HEK293 (cell line): Measurements from ENCODE around the gene ASF1A.
A peak's percentile ranks its signal among the peaks of the same experiment; 100 is the strongest.

ENCODE experiments used
- GLI2 ChIP-seq: fragments of 450-650 bp; formaldehyde crosslinking; IDR thresholded peaks from 2 replicates; pipeline ENCODE4; 2017; ENCODE audit warnings: missing biosample characterization, missing genetic modification characterization, low read depth, borderline replicate concordance
- GLIS1 ChIP-seq: fragments of 450-650 bp; formaldehyde crosslinking; IDR thresholded peaks from 2 replicates; pipeline ENCODE4 v1.5.1; 2016; ENCODE audit warnings: missing biosample characterization, missing genetic modification characterization
- HIC1 ChIP-seq: fragments of 450-650 bp; formaldehyde crosslinking; IDR thresholded peaks from 2 replicates; pipeline ENCODE4 v1.5.1; 2016; ENCODE audit warnings: missing biosample characterization, missing genetic modification characterization
- KLF1 ChIP-seq: fragments of 450-650 bp; formaldehyde crosslinking; IDR thresholded peaks from 2 replicates; pipeline ENCODE4 v1.5.1; 2016; ENCODE audit warnings: missing biosample characterization, missing genetic modification characterization
- ZBTB6 ChIP-seq: fragments of 450-650 bp; formaldehyde crosslinking; IDR thresholded peaks from 2 replicates; pipeline ENCODE4 v1.5.1; 2017; ENCODE audit warnings: missing biosample characterization, missing genetic modification characterization
- ZBTB8A ChIP-seq: fragments of 450-650 bp; formaldehyde crosslinking; IDR thresholded peaks from 2 replicates; pipeline ENCODE4 v1.5.1; 2016; ENCODE audit warnings: missing biosample characterization, missing genetic modification characterization
- ZEB2 ChIP-seq: fragments of 450-650 bp; formaldehyde crosslinking; IDR thresholded peaks from 2 replicates; pipeline ENCODE4 v1.5.1; 2016; ENCODE audit warnings: missing biosample characterization, missing genetic modification characterization
- ZFP41 ChIP-seq: fragments of 450-650 bp; formaldehyde crosslinking; IDR thresholded peaks from 2 replicates; pipeline ENCODE4 v1.5.1; 2016; ENCODE audit warnings: missing biosample characterization, missing genetic modification characterization, borderline replicate concordance
- ZNF114 ChIP-seq: fragments of 450-650 bp; formaldehyde crosslinking; IDR thresholded peaks from 2 replicates; pipeline ENCODE4 v1.5.0; 2017; ENCODE audit warnings: missing biosample characterization, missing genetic modification characterization
- ZNF121 ChIP-seq: fragments of 450-650 bp; formaldehyde crosslinking; IDR thresholded peaks from 2 replicates; pipeline ENCODE4 v1.5.1; 2016; ENCODE audit warnings: missing biosample characterization, missing genetic modification characterization
- ZNF146 ChIP-seq: fragments of 450-650 bp; formaldehyde crosslinking; IDR thresholded peaks from 2 replicates; pipeline ENCODE4 v1.5.1; 2016; ENCODE audit warnings: missing biosample characterization, missing genetic modification characterization
- ZNF174 ChIP-seq: fragments of 450-650 bp; formaldehyde crosslinking; IDR thresholded peaks from 2 replicates; pipeline ENCODE4 v1.5.0; 2017; ENCODE audit warnings: missing biosample characterization, mild to moderate bottlenecking, missing genetic modification characterization
- ZNF175 ChIP-seq: fragments of 450-650 bp; formaldehyde crosslinking; IDR thresholded peaks from 2 replicates; pipeline ENCODE4 v1.5.1; 2016; ENCODE audit warnings: missing biosample characterization, missing genetic modification characterization
- ZNF335 ChIP-seq: fragments of 450-650 bp; formaldehyde crosslinking; conservative IDR thresholded peaks from 2 replicates; pipeline ENCODE4 v1.5.1; 2016; ENCODE audit warnings: missing biosample characterization, missing genetic modification characterization
- ZNF350 ChIP-seq: fragments of 450-650 bp; formaldehyde crosslinking; IDR thresholded peaks from 2 replicates; pipeline ENCODE4 v1.5.0; 2017; ENCODE audit warnings: missing biosample characterization, mild to moderate bottlenecking, missing genetic modification characterization
- ZNF366 ChIP-seq: fragments of 450-650 bp; formaldehyde crosslinking; conservative IDR thresholded peaks from 2 replicates; pipeline ENCODE4 v1.5.1; 2016; ENCODE audit warnings: missing biosample characterization, missing genetic modification characterization
- ZNF398 ChIP-seq: fragments of 450-650 bp; formaldehyde crosslinking; IDR thresholded peaks from 2 replicates; pipeline ENCODE4 v1.5.1; 2017; ENCODE audit warnings: missing biosample characterization, missing genetic modification characterization
- ZNF544 ChIP-seq: fragments of 450-650 bp; formaldehyde crosslinking; IDR thresholded peaks from 2 replicates; pipeline ENCODE4 v1.5.0; 2017; ENCODE audit warnings: missing biosample characterization, missing genetic modification characterization
- ZNF560 ChIP-seq: fragments of 450-650 bp; formaldehyde crosslinking; IDR thresholded peaks from 2 replicates; pipeline ENCODE4 v1.5.1; 2017; ENCODE audit warnings: missing biosample characterization, missing genetic modification characterization, borderline replicate concordance
- ZNF561 ChIP-seq: fragments of 450-650 bp; IDR thresholded peaks from 2 replicates; pipeline ENCODE4 v1.5.1; 2018; ENCODE audit warnings: missing biosample characterization, missing genetic modification characterization, borderline replicate concordance
- ZNF571 ChIP-seq: fragments of 450-650 bp; formaldehyde crosslinking; IDR thresholded peaks from 2 replicates; pipeline ENCODE4 v1.5.0; 2017; ENCODE audit warnings: missing biosample characterization, missing genetic modification characterization
- ZNF621 ChIP-seq: fragments of 450-650 bp; formaldehyde crosslinking; IDR thresholded peaks from 2 replicates; pipeline ENCODE4 v1.5.1; 2017; ENCODE audit warnings: missing biosample characterization, missing genetic modification characterization
- ZNF623 ChIP-seq: fragments of 450-650 bp; formaldehyde crosslinking; IDR thresholded peaks from 2 replicates; pipeline ENCODE4 v1.5.1; 2016; ENCODE audit warnings: missing biosample characterization, missing genetic modification characterization
- ZNF660 ChIP-seq: fragments of 450-650 bp; IDR thresholded peaks from 2 replicates; pipeline ENCODE4 v1.5.1; 2018; ENCODE audit warnings: missing biosample characterization, mild to moderate bottlenecking, missing genetic modification characterization
- ZNF670 ChIP-seq: fragments of 450-650 bp; formaldehyde crosslinking; IDR thresholded peaks from 2 replicates; pipeline ENCODE4 v1.5.1; 2016; ENCODE audit warnings: missing biosample characterization, missing genetic modification characterization, low read depth
- ZNF792 ChIP-seq: fragments of 450-650 bp; formaldehyde crosslinking; IDR thresholded peaks from 2 replicates; pipeline ENCODE4 v1.5.1; 2016; ENCODE audit warnings: missing biosample characterization, missing genetic modification characterization
- ZNF830 ChIP-seq: fragments of 450-650 bp; IDR thresholded peaks from 2 replicates; pipeline ENCODE4 v1.5.0; 2018; ENCODE audit warnings: missing biosample characterization, missing genetic modification characterization, low read depth, mild to moderate bottlenecking, moderate library complexity
- TF ChIP-seq, protein P1 (sequence below): fragments of 450-650 bp; formaldehyde crosslinking; IDR thresholded peaks from 2 replicates; pipeline ENCODE4 v1.5.1; 2016; ENCODE audit warnings: missing biosample characterization, missing genetic modification characterization
- TF ChIP-seq, protein P2 (sequence below): fragments of 450-650 bp; formaldehyde crosslinking; IDR thresholded peaks from 2 replicates; pipeline ENCODE4 v1.5.1; 2016; ENCODE audit warnings: missing biosample characterization, missing genetic modification characterization
- TF ChIP-seq, protein P3 (sequence below): fragments of 450-650 bp; formaldehyde crosslinking; IDR thresholded peaks from 2 replicates; pipeline ENCODE4 v1.5.1; 2016; ENCODE audit warnings: missing biosample characterization, missing genetic modification characterization

ASF1A gene

GRCh38 chr6:118893807-118894424, at the start of gene ASF1A (continued):
- TF ChIP-seq ZBTB8A (tag by site-specific recombination) (no peak), ZBTB6 (peak; percentile 56; the same call in 1 of the 2 replicates), ZNF350 (no peak), ZNF670 (tag by site-specific recombination) (no peak), ZEB2 (no peak; the same call in 1 of the 2 replicates), ZNF146 (tag by site-specific recombination) (no peak), ZNF366 (0 out of 2 replicates have a peak, but pooled peaks have one; percentile 42), ZNF121 (tag by site-specific recombination) (no peak), ZNF830 (tag by site-specific recombination) (no peak), ZNF792 (no peak), GLIS1 (tag by site-specific recombination) (no peak; the same call in 1 of the 2 replicates), ZNF544 (no peak), ZNF398 (no peak), KLF1 (tag by site-specific recombination) (peak; percentile 42; the same call in 1 of the 2 replicates), ZNF571 (tag by site-specific recombination) (no peak), ZNF175 (tag by site-specific recombination) (no peak), ZNF114 (no peak), ZNF621 (tag by site-specific recombination) (no peak), ZNF174 (tag by site-specific recombination) (no peak), ZNF335 (tag by site-specific recombination) (0 out of 2 replicates have a peak, but pooled peaks have one; percentile 1), HIC1 (no peak), ZNF623 (0 out of 2 replicates have a peak, but pooled peaks have one; percentile 5), ZNF660 (tag by site-specific recombination) (peak; percentile 87; the same call in 1 of the 2 replicates), GLI2 (tag by site-specific recombination) (no peak), ZNF561 (tag by site-specific recombination) (peak; percentile 82; the same call in 1 of the 2 replicates), ZFP41 (no peak), ZNF560 (tag by site-specific recombination) (no peak)
- TF ChIP-seq, protein P1, sequence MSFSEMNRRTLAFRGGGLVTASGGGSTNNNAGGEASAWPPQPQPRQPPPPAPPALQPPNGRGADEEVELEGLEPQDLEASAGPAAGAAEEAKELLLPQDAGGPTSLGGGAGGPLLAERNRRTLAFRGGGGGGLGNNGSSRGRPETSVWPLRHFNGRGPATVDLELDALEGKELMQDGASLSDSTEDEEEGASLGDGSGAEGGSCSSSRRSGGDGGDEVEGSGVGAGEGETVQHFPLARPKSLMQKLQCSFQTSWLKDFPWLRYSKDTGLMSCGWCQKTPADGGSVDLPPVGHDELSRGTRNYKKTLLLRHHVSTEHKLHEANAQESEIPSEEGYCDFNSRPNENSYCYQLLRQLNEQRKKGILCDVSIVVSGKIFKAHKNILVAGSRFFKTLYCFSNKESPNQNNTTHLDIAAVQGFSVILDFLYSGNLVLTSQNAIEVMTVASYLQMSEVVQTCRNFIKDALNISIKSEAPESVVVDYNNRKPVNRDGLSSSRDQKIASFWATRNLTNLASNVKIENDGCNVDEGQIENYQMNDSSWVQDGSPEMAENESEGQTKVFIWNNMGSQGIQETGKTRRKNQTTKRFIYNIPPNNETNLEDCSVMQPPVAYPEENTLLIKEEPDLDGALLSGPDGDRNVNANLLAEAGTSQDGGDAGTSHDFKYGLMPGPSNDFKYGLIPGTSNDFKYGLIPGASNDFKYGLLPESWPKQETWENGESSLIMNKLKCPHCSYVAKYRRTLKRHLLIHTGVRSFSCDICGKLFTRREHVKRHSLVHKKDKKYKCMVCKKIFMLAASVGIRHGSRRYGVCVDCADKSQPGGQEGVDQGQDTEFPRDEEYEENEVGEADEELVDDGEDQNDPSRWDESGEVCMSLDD, result no peak
- TF ChIP-seq, protein P2, sequence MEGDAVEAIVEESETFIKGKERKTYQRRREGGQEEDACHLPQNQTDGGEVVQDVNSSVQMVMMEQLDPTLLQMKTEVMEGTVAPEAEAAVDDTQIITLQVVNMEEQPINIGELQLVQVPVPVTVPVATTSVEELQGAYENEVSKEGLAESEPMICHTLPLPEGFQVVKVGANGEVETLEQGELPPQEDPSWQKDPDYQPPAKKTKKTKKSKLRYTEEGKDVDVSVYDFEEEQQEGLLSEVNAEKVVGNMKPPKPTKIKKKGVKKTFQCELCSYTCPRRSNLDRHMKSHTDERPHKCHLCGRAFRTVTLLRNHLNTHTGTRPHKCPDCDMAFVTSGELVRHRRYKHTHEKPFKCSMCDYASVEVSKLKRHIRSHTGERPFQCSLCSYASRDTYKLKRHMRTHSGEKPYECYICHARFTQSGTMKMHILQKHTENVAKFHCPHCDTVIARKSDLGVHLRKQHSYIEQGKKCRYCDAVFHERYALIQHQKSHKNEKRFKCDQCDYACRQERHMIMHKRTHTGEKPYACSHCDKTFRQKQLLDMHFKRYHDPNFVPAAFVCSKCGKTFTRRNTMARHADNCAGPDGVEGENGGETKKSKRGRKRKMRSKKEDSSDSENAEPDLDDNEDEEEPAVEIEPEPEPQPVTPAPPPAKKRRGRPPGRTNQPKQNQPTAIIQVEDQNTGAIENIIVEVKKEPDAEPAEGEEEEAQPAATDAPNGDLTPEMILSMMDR (tag by site-specific recombination), result peak; percentile 73
- TF ChIP-seq, protein P3, sequence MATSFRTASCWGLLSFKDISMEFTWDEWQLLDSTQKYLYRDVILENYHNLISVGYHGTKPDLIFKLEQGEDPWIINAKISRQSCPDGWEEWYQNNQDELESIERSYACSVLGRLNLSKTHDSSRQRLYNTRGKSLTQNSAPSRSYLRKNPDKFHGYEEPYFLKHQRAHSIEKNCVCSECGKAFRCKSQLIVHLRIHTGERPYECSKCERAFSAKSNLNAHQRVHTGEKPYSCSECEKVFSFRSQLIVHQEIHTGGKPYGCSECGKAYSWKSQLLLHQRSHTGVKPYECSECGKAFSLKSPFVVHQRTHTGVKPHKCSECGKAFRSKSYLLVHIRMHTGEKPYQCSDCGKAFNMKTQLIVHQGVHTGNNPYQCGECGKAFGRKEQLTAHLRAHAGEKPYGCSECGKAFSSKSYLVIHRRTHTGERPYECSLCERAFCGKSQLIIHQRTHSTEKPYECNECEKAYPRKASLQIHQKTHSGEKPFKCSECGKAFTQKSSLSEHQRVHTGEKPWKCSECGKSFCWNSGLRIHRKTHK (tag by site-specific recombination), result no peak
